HEK293 (cell line): ENCODE results near the gene TEKT5.

ENCODE experiments used
- IKZF3 ChIP-seq: fragments of 450-650 bp; IDR thresholded peaks from 2 replicates; pipeline ENCODE4 v1.5.0; 2018; ENCODE audit warnings: missing biosample characterization, mild to moderate bottlenecking, missing genetic modification characterization, moderate library complexity
- KLF10 ChIP-seq: fragments of 450-650 bp; IDR thresholded peaks from 2 replicates; pipeline ENCODE4 v1.5.1; 2018; ENCODE audit warnings: missing biosample characterization, mild to moderate bottlenecking, missing genetic modification characterization
- ZNF10 ChIP-seq: fragments of 450-650 bp; formaldehyde crosslinking; IDR thresholded peaks from 2 replicates; pipeline ENCODE4 v1.5.1; 2017; ENCODE audit warnings: missing biosample characterization, missing genetic modification characterization
- ZNF133 ChIP-seq: fragments of 450-650 bp; formaldehyde crosslinking; IDR thresholded peaks from 2 replicates; pipeline ENCODE4 v1.5.1; 2016; ENCODE audit warnings: missing biosample characterization, missing genetic modification characterization
- ZNF239 ChIP-seq: fragments of 450-650 bp; formaldehyde crosslinking; IDR thresholded peaks from 2 replicates; pipeline ENCODE4 v1.5.1; 2016; ENCODE audit warnings: missing biosample characterization, missing genetic modification characterization
- ZNF24 ChIP-seq: fragments of 450-650 bp; formaldehyde crosslinking; IDR thresholded peaks from 2 replicates; pipeline ENCODE4 v1.5.1; 2016; ENCODE audit warnings: missing biosample characterization, missing genetic modification characterization
- ZNF473 ChIP-seq: fragments of 450-650 bp; formaldehyde crosslinking; IDR thresholded peaks from 2 replicates; pipeline ENCODE4 v1.5.1; 2017; ENCODE audit warnings: missing biosample characterization, missing genetic modification characterization
- TF ChIP-seq, protein P1 (sequence below): sonication (generic); formaldehyde crosslinking; IDR thresholded peaks from 2 replicates; pipeline ENCODE4 v1.8.1; 2022; ENCODE audit warnings: mild to moderate bottlenecking, moderate library complexity, missing genetic modification reagents

DNA sequence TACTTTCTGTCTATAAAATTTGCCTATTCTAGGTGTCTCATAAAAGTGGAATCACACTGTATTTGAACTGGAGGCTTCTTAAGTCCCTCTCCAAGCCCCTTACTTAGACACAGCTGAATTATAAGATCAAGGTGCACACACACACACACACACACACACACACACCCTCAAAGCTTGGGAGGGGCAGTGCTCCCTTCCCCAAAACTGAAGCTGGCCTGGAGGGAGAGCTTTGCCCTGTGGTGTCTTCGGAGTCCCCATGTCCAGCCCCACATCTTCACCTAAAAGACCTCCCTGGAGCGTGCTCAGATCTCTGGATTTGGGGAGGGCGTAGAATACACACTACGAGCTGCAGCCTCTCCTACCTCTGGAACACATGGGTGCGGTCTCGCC lies 115.2 kb downstream of the TEKT5 start:
- no peak for TF ChIP-seq IKZF3
- no peak for TF ChIP-seq ZNF10 (tag by site-specific recombination)
- no peak for TF ChIP-seq ZNF239
- TF ChIP-seq ZNF133 (tag by site-specific recombination) = no peak
- no peak for TF ChIP-seq ZNF24 (tag by site-specific recombination)
- TF ChIP-seq, protein P1, sequence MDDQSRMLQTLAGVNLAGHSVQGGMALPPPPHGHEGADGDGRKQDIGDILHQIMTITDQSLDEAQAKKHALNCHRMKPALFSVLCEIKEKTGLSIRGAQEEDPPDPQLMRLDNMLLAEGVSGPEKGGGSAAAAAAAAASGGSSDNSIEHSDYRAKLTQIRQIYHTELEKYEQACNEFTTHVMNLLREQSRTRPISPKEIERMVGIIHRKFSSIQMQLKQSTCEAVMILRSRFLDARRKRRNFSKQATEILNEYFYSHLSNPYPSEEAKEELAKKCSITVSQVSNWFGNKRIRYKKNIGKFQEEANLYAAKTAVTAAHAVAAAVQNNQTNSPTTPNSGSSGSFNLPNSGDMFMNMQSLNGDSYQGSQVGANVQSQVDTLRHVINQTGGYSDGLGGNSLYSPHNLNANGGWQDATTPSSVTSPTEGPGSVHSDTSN (CRISPR knock-in tag) = no peak
- no peak for TF ChIP-seq ZNF473 (tag by site-specific recombination)
- TF ChIP-seq KLF10 (tag by site-specific recombination) = no peak
